SW480 (cell line): ENCODE data around the gene CCNL1.
"Not testable (repeated sequence)": the region's sequence is repeated elsewhere in the genome, so short reads cannot be mapped to it uniquely, and the experiment has no call there.

ENCODE experiments used
- DNase-seq: peaks from one replicate; pipeline ENCODE4 v3.0.0-alpha.2; 2016; ENCODE audit warnings: low spot score

CCNL1 gene

GRCh38 chr3:157170861-157171260, 10.9 kb upstream of the CCNL1 start:
- no peak for DNase-seq

GRCh38 chr3:157167371-157168042, 7.6 kb upstream of the CCNL1 start:
- DNase-seq: no peak

- DNase-seq: no peak
Measured at GRCh38 chr3:157166561-157166960, 6.6 kb upstream of the CCNL1 start.

- DNase-seq: no peak
Measured at GRCh38 chr3:157166115-157166514, 6.2 kb upstream of the CCNL1 start.

- no peak for DNase-seq
Measured at GRCh38 chr3:157163217-157163953, 3.4 kb upstream of the CCNL1 start.

- not testable (repeated sequence) for DNase-seq
Measured at GRCh38 chr3:157162620-157163019, 2.7 kb upstream of the CCNL1 start.

GRCh38 chr3:157160658-157161424, 894 bp upstream of the CCNL1 start:
- peak; percentile 89 for DNase-seq

- peak; percentile 81 for DNase-seq
Measured at GRCh38 chr3:157159037-157159761, 748 bp downstream of the CCNL1 start.

- no peak for DNase-seq
Measured at GRCh38 chr3:157157836-157158235, 2.1 kb downstream of the CCNL1 start.

- no peak for DNase-seq
Measured at GRCh38 chr3:157156837-157157635, 2.9 kb downstream of the CCNL1 start.

- DNase-seq: no peak
Measured at GRCh38 chr3:157155591-157155990, 4.4 kb downstream of the CCNL1 start.

GRCh38 chr3:157154563-157155330, 5.2 kb downstream of the CCNL1 start:
- no peak for DNase-seq

GRCh38 chr3:157152930-157153329, 7.0 kb downstream of the CCNL1 start:
- no peak for DNase-seq

- no peak for DNase-seq
Measured at GRCh38 chr3:157152438-157152837, 7.5 kb downstream of the CCNL1 start.

- no peak for DNase-seq
Measured at GRCh38 chr3:157151627-157152026, 8.3 kb downstream of the CCNL1 start.

GRCh38 chr3:157151151-157151550, 8.8 kb downstream of the CCNL1 start:
- DNase-seq: no peak

- no peak for DNase-seq
Measured at GRCh38 chr3:157149136-157149696, 10.7 kb downstream of the CCNL1 start.

- no peak for DNase-seq
Measured at GRCh38 chr3:157148196-157148889, 11.6 kb downstream of the CCNL1 start.

- no peak for DNase-seq
Measured at GRCh38 chr3:157147099-157147803, 12.7 kb downstream of the CCNL1 start.
